NCI-H2227 (cell line): ENCODE data around the gene SDK1.
A peak's percentile ranks its signal among the peaks of the same experiment; 100 is the strongest.

Experiments
- DNase-seq: peaks from one replicate; lab custom pipeline; 2025; ENCODE audit not compliant: unreplicated experiment; lab: John Stamatoyannopoulos, UW

The SDK1 gene

DNA sequence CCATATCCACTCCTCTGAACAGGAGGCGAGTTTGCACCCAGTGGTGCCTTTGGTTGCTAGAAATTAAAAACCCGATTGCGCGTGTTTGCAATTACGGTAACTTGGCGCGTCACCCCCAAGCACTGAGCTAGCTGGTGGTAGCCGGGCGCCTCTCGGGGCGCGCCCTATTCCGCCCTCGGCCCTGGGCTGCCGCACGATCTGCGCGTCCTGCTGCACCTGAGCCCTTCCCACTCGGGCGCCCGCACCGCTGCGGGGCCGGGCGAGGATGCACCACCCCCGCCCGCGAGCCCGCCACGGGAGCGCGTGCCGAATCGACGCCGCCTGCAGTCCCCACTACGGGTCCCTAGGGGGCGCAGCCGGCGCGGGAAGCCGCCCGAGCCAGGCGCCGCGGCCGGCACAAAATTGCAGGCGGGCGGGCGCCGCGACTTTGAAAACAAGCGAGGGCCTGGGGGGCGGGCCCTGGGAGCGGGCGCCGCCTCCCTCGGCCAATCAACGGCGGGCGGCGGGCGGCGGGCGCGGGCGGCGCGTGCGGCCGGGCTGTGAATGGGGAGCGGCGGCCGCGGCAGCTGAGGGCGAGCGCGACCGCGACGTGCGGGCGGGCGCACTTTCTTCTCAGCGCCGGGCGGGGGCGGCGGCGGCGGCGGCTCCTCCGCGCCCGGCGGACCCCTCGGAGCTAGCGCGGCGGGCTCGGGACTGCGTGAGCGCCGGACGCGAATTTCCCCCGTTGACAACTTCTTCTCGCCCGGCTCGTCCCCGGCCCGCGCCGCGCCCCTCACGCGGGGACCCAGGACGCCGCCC is at the start of gene SDK1:
Gene SDK1, plus strand, starts transcription at position 602 of the 798 bp plus-strand sequence. CDS start 335 bp downstream, outside the sequence.
- DNase-seq = peak; percentile 95

DNA sequence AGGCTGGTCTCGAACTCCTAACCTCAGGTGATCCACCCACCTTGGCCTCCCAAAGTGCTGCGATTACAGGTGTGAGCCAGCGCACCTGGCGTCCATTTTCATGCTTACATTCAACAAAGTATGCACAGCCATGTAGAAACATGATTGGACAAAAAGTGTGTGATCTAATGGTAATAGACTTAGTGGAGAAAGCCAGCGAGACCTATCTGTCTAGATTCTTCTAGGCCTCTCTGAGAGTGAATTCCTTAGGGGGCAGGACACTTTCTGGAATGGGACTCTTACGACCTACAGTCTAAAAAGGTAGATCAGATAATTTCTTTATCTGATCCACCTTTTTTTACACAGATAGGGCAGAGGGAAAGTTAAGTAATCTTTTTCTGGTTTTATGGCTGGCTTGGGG is 46.3 kb upstream of the SDK1 start:
- DNase-seq = no peak

DNA sequence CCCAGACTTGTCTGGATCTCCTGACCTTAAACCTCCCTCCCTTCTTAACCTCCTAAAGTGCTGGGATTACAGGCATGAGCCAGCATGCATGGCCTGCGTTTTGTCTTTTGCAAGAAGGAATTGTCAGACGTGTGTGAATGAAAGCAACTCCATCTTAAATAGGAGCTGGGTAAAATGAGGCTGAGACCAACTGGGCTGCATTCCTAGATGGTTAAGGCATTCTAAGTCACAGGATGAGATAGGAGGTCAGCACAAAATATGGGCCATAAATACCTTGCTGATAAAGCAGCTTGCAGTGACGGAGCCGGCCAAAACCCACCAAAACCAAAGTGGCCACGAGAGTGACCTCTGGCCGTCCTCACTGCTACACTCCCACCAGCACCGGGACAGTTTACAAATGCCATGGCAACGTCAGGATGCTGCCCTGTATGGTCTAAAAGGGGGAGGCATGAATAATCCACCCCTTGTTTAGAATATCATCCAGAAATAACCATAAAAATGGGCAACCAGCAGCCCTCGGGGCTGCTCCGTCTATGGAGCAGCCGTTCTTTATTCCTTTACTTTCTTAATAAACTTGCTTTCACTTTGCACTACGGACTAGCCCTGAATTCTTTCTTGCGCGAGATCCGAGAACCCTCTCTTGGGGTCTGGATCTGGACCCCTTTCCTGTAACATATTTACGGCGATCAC is 41.2 kb upstream of the SDK1 start:
- DNase-seq = no peak

DNA sequence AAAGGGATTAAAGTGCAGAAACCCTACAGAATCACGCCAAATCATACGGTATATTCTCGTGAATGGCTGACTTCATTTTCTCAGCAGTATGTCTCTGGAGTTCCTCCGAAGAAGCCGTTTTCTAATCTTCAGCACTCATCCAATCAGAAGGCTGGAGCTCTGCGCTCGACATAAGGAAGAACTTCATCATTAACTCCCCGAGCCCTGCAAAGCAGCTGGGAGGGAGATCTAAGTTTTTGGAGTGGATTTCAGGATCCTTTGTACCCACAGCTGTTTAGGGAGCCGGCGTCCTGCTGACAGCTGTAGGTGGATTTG is 40.7 kb upstream of the SDK1 start:
- peak; percentile 36 for DNase-seq

GRCh38 chr7:3264693-3265339 is 36.2 kb upstream of the SDK1 start:
- DNase-seq = no peak

GRCh38 chr7:3265388-3265787 is 35.7 kb upstream of the SDK1 start:
- DNase-seq = no peak

- DNase-seq = no peak
These were observed 34.8 kb upstream of the SDK1 start for GRCh38 chr7:3266240-3266639.

DNA sequence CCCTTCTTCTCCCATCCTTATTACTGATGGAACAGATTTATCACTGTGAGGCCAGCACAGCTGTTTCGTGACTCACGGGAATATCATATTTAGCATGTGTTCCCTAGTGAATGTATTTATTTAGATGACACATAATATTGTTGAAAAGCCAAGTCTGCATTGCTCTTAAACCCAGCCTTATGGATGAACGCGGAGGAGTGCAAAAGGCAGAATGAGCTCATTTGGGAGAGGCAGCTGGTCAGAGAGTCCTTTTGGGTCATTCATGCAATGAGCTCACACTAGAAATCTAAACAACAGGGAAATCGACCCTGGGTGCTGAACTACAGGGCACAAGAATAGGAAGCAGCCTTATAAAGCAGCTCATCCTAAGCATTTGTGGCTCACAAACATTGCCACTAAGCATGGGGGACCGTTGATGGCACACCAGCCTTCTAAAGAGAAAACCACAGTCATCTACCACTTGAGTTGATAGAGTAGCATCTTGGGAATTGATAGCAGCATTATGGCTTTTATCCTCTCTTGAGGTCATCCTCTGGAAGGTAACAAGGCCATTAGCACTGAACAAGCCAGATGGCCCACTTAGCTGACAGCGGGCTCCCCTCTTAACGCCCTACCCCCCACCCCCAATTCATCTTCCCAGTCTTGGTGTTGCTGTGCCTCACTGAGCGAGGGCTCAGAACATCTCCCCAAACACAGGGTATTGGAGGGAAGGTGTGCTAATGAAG is 32.9 kb upstream of the SDK1 start:
- peak; percentile 87 for DNase-seq

DNA sequence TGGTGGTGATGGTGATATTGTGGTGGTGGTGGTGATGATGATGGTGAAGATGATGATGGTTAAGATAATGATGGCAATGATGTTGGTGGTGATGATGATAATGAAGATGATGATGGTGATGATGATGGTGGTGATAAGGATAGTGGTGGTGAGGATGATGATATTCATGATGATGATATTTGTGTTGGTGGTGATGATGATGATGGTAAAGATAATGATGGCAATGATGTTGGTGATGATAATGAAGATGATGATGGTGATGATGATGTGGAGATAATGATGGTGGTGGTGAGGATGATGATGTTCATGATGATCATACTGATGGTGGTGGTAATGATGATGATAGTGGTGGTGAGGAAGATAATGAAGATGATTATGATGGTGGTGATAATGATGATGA is 30.7 kb upstream of the SDK1 start:
- DNase-seq = no peak

GRCh38 chr7:3271298-3271697 is 29.8 kb upstream of the SDK1 start:
- DNase-seq = no peak

DNA sequence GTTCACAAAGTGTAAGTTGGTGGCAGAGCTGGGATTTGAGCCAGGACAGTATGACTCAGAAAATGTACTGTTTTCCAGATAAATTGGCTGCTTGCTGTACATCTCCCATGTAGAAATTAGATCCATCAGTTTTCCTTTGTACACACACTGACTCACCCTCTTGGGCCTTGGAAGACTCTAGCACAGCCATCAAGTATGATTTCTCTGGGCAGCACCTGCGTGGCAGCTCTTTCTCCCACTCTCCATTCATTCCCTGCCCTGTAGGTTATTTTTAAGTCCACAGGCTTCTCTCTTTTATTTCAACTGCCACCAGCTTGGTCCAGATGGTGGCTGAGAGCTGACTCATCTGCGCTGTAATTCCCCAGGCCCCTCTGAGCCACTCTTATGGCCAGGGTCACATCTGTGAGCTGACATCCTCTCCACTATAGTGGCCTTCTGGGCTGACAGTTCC is 28.3 kb upstream of the SDK1 start:
- DNase-seq = peak; percentile 13

- DNase-seq = no peak
These were observed 26.9 kb upstream of the SDK1 start for GRCh38 chr7:3274131-3274530.

GRCh38 chr7:3277604-3278572 is 23.2 kb upstream of the SDK1 start:
- no peak for DNase-seq

- no peak for DNase-seq
These were observed 21.8 kb upstream of the SDK1 start for GRCh38 chr7:3279147-3279818.

- no peak for DNase-seq
These were observed 20.6 kb upstream of the SDK1 start for GRCh38 chr7:3280445-3280844.

DNA sequence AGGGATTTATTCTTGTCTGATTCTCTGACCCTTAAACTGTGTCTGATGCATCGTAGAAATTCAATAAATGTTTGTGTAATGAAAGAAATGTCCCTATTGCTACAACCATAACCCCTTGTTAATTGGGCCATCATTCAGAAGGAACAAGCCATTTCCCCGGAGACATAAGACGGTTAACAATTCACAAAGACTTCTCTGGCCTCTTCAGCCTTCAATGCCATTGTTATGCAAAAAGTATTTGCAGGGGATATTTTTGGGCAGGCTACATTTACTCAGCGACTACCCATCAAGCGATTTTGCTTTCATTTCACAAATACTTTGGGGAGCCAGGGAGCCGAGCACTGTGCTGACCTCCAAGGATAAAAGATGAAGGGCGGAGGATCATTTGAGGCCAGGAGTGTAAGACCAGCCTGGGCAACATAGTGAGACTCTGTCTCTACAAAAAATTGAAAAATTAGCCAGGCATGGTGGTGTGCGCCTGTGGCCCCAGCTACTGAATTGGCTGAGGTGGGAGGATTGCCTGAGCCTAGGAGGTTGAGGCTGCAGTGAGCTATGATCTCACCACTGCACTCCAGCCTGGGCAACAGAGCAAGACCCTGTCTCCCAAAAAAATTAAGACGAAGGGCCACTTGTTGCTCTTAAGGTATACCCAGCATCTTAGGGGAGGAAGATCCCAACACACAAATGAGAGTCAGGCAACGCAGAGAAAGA is 20.0 kb upstream of the SDK1 start:
- no peak for DNase-seq

DNA sequence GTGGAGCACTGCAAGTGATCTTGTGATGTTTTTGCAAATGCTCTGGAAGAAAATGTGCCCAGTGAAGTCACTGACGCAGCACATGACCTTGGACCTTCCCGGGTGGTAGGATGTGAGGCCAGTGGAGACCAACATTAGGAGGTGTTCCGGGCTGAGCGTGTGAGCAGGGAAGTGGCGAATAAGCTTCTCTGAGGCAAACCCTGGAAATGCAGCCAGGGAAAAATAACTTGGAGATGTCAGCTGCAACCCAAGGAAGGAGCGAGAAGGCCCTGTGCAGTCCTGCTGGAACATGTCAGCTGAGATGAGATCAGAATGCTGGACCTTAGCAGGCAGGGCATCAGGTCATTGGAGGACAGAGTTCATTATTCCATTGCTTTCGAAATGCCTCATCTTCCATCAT is 18.6 kb upstream of the SDK1 start:
- DNase-seq = no peak

- DNase-seq = no peak
These were observed 17.8 kb upstream of the SDK1 start for GRCh38 chr7:3283130-3283704.

- no peak for DNase-seq
These were observed 15.4 kb upstream of the SDK1 start for GRCh38 chr7:3285652-3286051.
